GM19467 (cell line): ENCODE measurements around the gene WDR90.

Experiments
- ATAC-seq: cut with Tn5 transposase; IDR thresholded peaks from one replicate; pipeline ENCODE4 v1.9.1; 2021; ENCODE audit warnings: mild to moderate bottlenecking, moderate library complexity; ENCODE audit not compliant: unreplicated experiment

The WDR90 gene

DNA sequence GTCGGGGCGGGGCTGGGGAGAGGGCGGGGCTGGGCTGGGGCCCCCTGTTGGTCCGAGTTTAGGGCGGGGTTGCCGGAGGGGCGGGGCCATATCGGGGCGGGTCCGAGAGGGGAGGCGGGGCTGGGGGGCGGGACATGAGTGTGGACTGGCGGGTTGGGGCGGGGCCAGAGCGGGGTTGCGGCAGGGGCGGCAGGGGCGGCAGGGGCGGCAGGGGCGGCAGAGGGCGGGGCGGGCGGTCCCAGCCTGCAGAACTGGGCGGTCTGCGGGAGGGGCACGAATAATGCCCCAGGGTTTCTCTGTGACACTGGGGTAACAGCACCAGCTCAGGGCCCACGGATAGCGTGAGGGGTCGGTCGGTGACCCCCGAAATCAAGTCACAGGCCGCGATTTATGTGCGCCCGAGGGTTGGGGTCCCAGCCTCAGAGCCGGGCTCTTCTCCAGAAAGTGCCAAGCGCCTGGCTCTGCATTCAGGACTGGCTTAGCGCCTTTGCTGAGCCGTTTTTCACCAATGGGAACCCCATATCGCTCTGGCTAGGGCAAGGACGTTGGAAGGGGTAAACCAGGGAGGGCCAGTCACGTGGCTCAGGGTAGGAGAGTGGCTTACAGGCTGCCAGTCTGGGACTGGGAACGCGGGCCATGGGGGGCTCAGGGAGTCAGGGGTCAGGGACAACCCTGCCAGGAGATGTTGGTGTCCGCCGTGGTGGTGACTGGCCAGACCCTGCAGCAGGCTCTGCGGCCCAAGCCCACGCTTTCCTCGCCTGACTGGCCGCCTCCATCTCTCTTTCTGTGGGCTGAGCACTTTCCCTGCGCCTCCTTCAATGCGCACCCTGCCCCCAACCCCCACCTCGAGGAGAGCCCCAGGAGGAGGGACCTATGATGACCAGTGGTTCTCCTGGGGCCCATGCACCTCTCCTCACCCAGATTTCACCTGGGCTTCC lies 11.8 kb upstream of the WDR90 start:
- ATAC-seq, result no peak

DNA sequence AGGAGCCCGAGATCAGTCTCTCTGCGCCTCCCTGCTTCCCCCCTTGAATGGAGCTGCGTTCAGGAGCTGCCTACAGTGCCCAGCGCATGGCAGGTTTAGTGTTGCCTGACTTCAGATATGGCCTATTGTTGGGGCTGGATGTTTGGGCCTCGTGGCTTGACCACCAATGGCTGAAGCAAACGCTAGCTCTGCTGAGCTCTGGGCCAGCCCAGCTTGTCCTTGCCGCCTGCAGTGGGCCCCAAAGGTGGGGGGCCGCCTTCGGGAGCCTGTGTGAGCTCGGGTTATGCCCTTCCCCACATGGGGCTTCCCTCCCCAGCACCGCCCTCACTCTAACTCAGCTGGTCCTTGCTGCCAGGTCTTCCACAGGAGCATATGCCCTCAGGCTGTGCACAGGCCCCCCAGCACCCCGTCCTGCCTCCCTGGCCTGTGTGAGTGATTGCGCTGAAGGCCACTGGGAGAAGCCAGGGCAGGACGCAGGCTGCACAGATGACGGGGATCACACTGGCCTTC lies 11.1 kb upstream of the WDR90 start:
- ATAC-seq, result no peak

DNA sequence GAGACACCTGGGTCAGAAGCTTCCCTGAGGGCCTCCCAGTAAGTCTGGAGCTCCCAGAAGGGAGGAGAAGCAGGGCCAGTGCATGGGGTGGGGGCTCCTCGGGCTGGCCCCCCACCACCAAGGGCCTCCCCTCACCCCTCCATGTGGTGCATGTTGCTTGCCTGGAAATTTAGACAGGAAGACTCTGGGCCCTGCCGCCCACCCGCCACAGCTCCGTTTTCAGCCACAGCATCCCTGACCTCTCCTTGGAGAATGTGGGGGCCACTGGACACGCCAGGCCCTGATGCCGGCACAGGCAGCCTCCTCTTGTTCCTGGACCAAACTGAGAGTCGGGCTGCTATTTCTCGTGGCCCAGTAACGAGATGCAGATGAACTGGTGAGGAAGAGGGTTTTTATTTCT lies 10.3 kb upstream of the WDR90 start:
- ATAC-seq, result no peak

DNA sequence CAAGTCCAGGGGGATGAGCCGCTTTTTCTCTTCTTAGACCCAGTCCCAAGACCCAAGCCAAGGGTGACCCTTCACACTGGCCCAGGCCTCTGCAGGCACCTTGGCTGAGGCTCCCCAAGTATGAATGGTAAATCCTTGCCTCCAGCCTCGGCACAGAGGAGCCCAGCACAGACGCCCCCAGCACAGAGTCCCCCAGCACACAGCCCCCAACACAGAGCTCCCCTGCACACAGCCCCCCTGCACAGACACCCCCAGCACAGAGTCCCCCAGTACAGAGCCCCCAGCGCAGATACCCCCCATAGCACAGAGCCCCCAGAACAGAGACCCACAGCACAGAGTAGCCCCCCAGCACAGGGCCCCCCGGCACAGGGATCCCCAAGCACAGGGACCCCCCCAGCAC lies 8.6 kb upstream of the WDR90 start:
- no peak for ATAC-seq

- ATAC-seq, result no peak
Measured at GRCh38 chr16:641326-642188, 7.6 kb upstream of the WDR90 start, which contains the start of gene MCRIP2. TSS of gene MCRIP2 (plus strand) at chr16:641828. CDS start at chr16:641992, 164 bp downstream.

GRCh38 chr16:642189-643049 lies 6.7 kb upstream of the WDR90 start:
- no peak for ATAC-seq

- ATAC-seq, result no peak
Measured at GRCh38 chr16:643050-643368, 6.2 kb upstream of the WDR90 start.

GRCh38 chr16:644556-644955 lies 4.6 kb upstream of the WDR90 start:
- ATAC-seq, result no peak

GRCh38 chr16:645852-646678 lies 3.1 kb upstream of the WDR90 start:
- no peak for ATAC-seq

GRCh38 chr16:646679-647172 lies 2.4 kb upstream of the WDR90 start:
- ATAC-seq, result no peak

DNA sequence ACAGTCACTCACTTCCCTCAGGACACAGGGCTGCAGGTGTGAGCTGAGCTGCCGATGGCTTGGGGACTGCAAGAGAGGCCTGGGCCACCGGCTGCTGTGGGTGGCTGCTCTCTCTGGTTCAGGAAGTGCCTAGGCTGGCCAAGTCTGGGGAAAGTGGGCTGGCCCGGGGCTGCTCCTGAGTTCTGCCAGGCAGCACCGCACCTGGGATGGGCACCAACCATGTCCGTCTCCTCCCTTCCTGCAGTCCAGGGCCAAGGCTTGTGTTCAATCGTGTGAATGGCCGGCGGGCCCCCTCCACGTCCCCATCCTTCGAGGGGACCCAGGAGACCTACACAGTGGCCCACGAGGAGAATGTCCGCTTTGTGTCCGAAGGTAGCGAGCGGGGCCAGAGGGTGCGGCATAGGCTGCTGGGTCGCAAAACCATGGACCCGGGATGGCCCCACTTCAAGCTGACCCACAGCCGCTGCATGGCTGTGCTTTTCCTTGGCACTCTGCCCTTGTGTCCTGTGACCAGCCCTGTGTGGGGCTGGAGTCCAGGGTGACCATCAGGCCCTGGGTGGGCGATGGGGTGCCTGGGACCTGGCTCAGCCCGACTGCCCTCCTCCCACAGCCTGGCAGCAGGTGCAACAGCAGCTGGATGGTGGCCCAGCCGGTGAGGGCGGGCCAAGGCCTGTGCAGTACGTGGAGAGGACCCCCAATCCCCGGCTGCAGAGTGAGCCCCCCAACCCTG lies 1.8 kb upstream of the WDR90 start:
- ATAC-seq, result no peak

DNA sequence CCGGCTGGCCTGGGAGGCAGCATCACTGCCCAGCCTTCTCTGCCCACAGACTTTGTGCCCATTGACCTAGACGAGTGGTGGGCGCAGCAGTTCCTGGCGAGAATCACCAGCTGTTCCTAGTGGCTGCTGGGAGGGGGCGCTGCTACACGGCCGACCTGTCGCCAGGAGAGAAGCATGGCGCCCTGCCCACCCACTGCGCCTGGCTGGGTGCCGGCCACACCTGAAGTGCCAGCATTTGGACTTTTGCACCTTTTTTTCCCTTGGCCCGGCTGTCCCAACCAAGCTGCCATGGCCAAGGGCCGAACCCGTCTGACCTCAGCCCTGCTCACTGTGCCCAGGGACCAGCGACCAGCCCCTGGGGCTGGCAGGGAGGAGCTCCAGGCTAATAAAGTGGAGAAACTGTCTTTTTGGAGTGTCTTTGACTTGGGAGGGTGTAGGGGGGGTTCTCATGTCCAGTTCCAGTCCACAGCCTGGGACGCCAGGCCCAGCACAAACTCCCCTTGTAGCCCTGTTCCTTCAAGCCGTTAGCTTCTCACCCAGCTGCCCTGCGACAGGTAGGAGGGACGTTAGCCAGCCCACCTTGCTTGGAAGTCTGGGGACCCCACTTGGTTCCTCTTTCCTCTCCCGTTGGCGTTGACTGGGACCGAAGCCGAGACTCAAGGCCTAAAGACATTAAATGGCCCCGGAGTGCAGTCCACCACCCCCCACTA lies 939 bp upstream of the WDR90 start:
- ATAC-seq, result no peak

DNA sequence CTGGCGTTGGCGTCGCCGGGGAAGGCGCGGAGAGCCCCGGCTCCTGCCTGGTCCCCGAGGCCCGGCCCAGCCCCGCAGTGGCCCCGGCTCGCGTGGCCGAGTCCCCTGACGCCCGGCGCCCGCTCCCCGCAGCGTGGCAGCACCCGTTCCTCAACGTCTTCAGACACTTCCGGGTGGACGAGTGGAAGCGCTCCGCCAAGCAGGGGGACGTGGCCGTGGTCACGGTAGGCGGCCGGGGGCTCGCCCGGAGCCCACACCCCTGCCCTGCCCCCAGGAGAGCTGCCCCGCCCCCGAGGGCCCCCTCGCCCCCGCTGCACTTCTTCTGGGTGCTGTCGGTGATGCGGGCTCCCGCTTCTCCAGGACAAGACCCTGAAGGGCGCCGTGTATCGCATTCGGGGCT lies 466 bp downstream of the WDR90 start:
- ATAC-seq, result no peak

GRCh38 chr16:651844-652243 lies 2.7 kb downstream of the WDR90 start:
- ATAC-seq, result no peak

GRCh38 chr16:652454-653305 lies 3.5 kb downstream of the WDR90 start:
- ATAC-seq, result no peak

GRCh38 chr16:654034-654433 lies 4.9 kb downstream of the WDR90 start:
- no peak for ATAC-seq

DNA sequence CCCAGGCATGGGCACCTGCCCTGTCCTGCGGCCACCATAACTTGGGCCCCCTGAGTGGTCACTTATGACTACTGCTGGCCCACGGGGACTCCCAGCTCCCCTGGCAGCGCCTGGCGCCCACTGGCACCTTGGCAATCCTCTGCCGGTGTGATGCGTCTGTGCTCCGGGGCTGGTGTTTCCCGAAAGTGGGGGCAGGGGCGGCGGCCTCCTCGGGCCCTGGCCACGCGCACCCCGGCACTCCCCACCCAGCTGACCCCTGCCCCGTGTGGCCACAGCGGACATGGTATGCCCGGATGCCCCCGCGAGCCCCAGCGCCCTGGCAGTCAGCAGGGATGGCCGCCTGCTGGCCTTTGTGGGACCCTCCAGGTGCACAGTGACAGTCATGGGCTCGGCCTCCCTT lies 8.3 kb downstream of the WDR90 start:
- no peak for ATAC-seq
